ENCODE measurements around the gene ZKSCAN1.

The ZKSCAN1 gene

GRCh38 chr7:100081535-100082102 lies 66.2 kb downstream of the ZKSCAN1 start, which contains the start of gene ZNF3:
Gene ZNF3 (minus strand): TSS chr7:100081723. CDS start chr7:100077357, 4,366 bp downstream.
- DNase-seq = peak; percentile 97

GRCh38 chr7:100082978-100083377 lies 67.6 kb downstream of the ZKSCAN1 start:
- no peak for DNase-seq

- no peak for DNase-seq
Measured at GRCh38 chr7:100085515-100085914, 70.1 kb downstream of the ZKSCAN1 start.

GRCh38 chr7:100087055-100087750 lies 71.8 kb downstream of the ZKSCAN1 start:
- no peak for DNase-seq

GRCh38 chr7:100088095-100088620 lies 72.8 kb downstream of the ZKSCAN1 start:
- no peak for DNase-seq

- peak; percentile 83 to 85 for DNase-seq
Measured at GRCh38 chr7:100088621-100089457, 73.4 kb downstream of the ZKSCAN1 start, which contains the start of gene COPS6. Gene COPS6 (plus strand): TSS chr7:100088969. CDS start chr7:100088991, 22 bp downstream.

GRCh38 chr7:100089458-100090196 lies 74.2 kb downstream of the ZKSCAN1 start:
- no peak for DNase-seq

- DNase-seq = no peak
Measured at GRCh38 chr7:100090527-100091410, 75.4 kb downstream of the ZKSCAN1 start.
